Dermis microvascular lymphatic vessel endothelial cell (primary cell): ENCODE results near the gene SUCNR1. TPM values are rescaled to one million over a fixed set of nuclear protein-coding genes. Genes with fewer than 3 reads are reported as not detected.
"Not testable (repeated sequence)": the region's sequence is repeated elsewhere in the genome, so short reads cannot be mapped to it uniquely, and the experiment has no call there.

Experiments
- DNase-seq, 2 donors: peaks; one replicate each; pipeline versions ENCODE4 v3.0.0 to v3.0.0-alpha.2; 2010; ENCODE audit warnings: low read depth in 2 of 2
- total RNA-seq: library from RNA; depleted of rRNA; stranded (reverse); fragments of >200 nt; gene quantifications from 2 replicates; pipeline ENCODE4 v1.2.1, GENCODE V29; 2014

Gene SUCNR1
- total RNA-seq, 1 donor from 2014 or later: not detected

DNA sequence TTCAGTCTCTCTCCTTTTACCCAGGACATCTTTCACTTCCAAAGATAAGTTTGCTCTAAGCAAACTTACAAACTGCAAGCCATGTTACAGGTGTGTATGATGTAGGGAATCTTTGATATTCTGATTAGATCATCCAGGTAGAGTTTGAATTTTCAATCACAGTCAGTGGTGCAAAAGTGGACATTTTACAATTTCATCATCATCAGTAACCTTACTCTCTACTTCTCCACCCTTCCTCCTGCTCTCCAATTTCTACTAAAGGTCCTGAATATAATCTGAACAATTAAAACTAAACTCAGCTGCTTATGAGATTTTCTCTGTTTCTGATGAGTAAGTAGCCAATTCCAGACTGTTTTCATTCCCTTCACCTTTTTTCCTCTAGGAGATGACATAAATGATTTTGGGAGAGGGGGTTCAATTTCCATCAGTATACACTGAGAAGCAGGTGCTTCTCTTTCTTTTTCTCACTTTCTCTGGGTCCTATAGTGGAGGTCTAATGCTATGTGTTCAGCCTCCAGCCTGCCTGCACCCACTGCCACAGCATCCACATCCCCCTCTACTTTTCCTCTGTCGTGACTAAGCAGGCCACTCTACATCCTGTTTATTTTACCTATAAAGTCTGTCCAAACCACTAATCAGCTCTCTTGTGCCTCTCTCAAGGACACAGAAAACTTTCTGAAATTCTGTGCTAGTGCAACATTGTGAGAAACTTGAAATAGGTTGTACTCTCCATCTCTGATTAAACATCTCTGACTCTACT, 27.6 kb downstream of the SUCNR1 start:
- DNase-seq: peak in 1 of 2 donors; percentile 71

DNA sequence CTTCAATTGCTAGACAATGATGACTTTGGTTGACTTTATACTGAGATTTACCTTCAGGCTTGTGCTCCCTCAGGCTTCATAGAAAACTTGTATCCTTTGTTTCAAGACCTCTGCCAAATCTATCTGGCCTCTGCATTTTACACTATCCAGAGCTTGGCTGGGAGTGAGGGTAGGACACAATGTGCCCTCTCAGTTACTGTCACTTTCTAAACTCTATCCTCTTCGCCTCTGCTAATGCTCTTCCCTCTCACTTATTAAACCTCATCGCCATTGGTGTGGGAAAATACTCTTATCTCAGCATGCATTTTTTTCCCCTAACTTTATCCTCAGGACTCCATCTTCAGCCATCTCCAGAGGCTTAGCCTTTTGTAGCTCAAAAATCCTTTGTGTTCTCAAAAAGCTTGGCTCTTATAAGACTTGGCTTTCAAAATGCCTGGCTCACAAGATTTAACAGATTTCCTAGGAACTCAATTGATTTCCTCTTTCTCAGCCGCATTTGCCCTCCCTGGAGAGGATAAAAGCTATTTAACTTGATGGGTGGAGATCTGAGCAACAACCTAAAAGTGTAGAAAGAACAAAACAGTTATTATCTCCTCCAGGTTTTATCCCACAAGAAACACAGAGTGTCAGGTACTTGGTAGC, 28.3 kb downstream of the SUCNR1 start:
- peak in 1 of 2 donors; percentile 41 for DNase-seq

DNA sequence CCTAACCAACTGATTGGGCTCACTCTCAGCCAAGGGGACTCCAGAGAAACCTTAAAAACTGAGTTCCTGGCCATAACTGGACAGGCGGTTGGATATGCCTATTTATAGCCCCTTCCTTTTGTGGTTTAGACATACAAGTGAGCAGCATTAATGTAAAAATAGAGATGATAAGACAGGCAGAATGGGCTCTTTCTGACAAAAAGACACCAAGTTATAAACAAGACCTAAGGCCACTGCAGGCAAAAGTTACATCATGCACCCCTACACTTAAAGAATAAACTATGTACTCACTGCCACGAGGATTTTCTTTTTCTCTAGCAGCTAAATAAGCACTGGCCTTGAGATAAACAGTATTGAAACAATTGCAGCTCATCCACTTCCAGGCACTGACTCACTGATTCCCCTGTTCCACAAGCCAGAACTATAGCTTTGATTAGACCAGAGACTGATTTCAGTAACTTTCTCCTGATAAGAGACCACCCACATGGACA, 30.1 kb downstream of the SUCNR1 start:
- DNase-seq: peak; percentile 29 to 97

DNA sequence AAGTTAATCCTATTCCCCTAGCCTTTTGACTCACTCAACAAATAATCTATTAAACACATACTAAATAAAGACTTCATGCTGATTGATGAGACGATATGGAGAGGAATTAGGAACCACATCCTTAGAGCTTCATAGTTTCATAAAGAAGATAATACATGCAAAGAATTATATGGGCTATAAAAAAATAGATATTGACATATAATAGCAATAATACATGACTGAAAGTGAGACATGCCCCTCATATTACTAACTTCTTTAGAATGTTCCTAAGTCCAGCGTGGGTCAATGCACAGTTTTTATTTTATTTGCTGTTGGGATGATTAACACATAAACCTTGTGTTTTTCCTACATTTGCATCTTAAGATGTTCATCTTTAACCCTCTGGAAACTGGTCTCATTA, 32.2 kb downstream of the SUCNR1 start:
- DNase-seq: no peak

DNA sequence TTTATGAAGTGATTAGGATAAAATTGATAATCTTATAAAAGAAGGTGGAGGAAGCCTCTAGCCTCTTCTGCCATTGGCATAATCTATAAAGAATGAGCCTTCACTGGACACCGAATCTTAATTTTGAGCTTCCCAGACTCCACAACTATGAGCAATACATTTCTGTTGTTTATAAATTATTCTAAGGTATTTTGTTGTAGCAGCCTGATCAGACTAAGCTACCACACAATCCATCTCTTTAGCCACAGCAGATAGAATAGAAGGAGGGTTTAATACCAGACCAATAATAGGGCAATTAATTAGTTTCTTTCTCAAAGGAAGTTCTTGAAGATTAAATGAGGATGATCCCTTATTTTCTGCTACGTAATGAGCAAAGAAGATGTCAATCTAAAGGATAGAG, 33.3 kb downstream of the SUCNR1 start:
- no peak for DNase-seq

DNA sequence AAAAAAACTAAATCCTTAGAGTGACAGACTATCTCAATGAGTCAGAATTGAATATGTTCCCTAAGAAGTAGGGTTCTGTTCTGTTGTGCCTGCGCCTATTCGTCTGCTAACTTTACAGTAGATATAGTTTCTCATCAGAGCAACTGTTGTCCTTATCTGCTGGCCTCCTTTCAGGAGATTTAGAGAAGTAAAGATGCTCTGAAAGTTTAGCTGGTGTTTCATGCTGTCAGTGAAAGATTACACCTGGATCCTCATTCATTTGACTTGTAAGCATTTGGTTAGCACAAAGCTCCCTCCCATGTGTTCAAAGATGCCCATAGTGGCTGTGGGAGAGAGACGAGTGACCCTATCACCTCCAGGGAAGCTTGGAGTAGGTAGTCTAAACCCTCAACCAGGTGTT, 35.0 kb downstream of the SUCNR1 start:
- no peak for DNase-seq

DNA sequence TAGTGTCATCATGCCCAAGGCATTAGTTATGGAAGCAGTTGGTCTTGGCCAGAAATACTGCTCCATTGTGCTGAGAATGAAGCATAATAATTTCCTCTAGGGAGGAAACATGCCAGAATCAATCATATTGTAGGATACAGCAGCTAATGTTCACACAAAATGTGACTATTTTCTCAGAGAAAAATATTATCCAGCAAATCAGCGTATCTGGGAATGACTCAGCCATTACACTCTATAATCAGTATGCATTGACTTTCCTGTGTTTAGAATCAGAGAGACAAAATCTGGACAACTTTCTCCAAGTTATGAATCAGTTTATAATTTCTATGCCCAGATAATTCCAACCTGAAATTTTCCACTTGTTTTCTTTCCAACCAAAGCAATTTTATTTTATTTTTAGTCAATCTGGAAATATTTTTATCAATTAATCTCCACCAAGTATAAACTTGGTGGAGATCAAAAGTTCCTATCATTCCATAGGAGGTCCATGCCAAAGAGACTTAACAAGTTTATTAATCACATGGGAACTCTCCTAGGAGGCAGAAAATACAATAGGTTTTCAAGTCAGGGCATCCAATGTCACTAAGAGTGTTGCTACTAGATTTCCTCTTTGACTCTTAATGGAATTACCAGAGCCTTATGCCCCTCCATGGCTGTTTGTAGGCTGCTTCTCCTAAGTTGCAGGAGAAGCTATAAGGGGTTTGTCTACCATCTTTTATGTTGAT, 36.4 kb downstream of the SUCNR1 start:
- DNase-seq: peak in 1 of 2 donors; percentile 89

DNA sequence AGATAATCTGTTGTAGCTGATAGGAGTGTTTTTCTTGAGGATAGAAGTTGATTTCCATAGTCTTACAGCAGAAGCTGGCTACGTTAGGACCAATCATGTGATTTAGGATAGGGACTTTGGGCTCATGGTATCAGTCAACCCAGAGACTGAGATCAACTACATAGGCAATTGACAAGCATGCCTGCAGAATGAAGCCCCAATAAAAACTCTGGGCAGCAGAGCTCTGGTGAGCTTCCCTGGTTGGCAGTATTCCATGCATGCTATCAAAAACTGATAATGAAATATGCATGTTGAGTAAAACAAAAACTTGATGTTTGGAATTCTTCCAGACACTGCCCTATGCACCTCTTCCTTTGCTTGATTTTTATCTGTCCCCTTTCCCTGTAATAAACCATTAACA, 38.0 kb downstream of the SUCNR1 start:
- DNase-seq: no peak

DNA sequence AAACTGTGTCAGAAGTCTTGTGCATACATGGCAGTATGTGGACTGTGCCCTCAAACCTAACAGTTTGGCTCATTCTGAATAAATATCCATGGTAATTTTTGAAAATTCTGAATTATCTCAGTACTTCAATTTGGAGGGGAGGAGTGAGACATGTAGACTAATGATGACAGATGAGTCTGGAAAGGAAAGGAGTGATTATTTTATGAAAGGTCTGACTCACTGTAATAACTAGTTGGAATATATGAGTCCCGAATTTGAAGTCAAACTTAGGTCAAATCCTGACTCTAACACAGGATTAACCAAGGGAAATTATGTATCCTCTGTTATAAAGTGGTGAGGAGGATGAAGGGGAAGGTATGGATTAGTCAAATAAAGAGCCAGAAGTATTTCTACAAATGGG, 38.6 kb downstream of the SUCNR1 start:
- DNase-seq: peak in 1 of 2 donors; percentile 73

DNA sequence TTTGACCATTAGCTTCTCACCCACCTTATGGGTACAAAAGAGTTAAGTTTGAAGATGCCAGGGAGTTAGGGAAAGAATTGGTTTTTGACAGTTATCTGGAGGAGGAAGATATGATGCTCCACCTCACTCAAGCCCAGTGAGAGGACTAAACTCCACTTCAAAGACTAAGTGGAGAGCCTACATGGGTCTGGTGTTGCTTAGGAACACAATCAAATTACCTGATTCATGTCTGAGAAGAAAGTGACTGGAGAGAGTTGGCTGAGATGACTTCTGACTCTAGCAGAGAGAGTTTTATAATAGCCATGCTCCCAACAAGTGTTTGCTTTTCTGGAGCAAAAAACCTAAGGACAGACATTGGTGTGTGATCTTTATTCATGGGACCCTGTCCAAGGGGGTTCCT, 43.3 kb downstream of the SUCNR1 start:
- DNase-seq: no peak

DNA sequence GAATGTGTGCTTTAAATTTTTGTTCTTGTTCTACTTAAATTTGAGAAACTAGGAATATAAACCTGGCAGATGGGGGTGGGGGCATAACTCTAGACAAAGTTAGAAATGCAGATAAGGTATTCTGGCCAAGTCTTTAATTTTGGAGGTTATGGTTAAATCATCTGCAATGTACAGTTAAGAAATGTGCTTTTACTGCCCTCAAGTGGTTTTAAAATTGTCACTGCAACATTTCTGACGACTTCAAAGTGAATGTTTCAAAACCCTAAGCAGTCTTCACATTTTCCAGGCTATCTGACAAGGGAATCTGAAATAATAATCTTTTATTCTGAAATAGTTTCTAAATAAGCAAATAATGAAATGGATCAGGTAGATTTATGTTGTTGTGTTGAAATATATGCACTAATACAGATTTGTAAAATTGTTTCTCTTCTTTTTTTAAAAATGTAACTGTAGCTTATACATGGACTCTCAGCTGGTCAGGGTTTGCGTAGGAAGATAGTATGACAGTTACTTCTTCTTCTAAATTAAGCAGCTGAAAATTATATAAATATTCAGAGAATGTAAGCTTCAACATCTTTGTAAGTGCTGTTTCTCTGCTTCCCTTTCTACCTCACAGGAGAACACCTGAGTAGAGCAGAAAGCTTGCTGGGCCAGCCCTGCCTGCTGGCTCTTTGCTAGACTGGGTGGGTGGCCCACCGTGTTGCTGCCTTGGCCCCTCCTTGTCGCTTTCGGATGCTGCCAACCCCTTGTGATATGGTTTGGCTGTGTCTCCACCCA, 45.0 kb downstream of the SUCNR1 start:
- peak; percentile 34 to 72 for DNase-seq

DNA sequence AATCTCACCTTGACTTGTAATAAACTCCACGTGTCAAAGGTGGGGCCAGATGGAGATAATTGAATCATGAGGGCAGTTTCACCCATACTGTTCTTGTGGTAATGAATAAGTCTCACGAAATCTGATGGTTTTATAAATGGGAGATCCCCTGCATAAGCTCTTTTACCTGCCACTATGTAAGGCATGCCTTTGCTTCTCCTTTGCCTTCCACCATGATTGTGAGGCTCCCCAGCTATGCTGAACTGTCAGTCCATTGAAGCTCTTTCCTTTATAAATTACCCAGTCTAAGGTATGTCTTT, 45.5 kb downstream of the SUCNR1 start:
- no peak for DNase-seq

DNA sequence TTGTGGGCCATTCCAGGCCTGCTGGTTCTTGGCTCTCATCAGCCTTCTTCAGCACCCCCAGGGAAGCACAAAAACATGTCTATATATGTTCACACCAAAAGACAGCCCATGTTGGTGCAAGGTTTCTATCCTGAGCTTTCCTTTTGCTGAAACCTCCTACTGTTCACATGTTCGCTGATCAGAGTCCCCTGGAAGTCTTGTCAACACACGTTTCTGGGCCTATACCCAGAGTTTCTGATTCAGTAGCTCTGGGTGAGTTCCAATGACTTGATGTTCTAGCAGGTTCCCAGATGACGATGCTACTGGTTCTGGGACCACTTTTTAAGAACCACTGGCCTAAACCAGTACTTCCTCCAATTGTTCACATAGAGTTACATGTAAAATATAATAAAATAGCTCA, 46.0 kb downstream of the SUCNR1 start:
- DNase-seq: peak in 1 of 2 donors; percentile 50

DNA sequence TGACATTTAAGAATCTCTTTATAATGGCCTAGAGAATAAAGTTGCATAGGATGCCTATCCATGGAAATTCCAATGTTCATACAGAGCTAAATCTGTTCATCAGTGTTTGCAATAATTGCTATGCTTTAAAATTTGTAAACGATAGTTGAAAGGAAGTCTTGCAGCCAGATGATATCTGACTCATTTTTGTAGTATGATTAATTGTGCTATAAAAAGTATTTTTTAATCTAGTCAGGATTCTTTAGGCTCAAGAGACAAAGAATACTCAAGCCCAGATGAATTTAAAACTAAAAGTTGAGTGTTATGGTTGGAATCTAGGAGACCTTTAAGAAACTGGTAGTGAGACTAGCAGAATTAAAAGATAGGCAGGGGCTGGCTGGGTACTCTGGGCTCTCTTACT, 50.5 kb downstream of the SUCNR1 start:
- peak in 1 of 2 donors; percentile 40 for DNase-seq

DNA sequence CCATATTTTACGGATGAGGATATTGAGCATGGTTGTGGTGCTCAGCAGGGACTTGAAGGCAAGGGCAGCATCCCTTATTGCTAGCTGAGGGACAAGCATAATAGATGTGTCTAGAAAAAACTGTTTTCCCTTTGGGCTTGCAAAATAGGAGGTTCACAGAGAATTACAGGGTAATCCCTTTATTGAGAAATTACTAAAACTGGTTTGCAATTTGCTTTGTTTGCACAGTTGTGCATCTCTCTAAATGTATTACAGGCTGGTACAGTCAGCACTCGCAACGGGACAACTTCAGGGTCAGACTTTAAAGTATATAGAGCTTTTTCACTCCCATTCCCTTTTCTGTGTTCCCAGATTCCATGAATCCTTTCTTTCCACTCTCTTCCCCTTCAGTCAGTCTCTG, 51.3 kb downstream of the SUCNR1 start:
- no peak for DNase-seq

DNA sequence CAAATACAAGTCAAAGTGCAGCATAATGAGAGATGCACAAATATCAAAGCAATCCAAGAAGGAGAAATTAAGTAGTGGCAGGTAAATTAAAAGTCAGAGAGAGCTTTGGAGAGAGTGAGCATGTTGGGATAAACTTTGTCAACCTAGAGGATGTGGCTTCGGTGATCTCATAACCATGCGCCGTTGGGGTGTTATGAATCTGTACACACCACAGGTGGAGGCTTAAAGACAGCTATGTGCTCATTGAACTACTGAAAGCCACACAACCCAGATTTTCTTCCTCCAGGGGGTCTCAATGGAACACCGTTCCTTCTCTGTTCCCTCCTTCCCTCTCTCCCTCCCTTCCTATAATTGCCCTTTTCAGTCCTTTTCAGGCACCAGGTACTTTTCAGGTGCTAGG, 52.0 kb downstream of the SUCNR1 start:
- no peak for DNase-seq

DNA sequence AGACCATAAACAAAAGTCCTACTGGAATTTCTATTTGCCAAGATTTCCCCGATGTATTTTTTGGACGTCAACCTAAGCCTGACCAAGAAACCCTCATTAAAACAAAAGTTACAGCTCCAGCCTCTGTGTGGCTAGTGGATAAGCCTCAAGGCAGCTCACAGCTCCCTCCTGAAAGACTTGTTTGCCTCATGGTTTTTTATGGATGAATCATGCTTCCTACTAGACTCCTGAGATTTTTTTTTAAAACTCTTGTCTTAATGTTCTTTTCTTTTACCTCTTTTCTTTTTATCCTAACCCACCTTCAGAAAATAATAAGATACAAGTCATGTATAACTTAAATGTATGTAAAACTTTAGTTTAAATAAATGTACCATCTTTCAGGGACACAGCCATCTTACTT, 52.4 kb downstream of the SUCNR1 start:
- DNase-seq: peak in 1 of 2 donors; percentile 70

DNA sequence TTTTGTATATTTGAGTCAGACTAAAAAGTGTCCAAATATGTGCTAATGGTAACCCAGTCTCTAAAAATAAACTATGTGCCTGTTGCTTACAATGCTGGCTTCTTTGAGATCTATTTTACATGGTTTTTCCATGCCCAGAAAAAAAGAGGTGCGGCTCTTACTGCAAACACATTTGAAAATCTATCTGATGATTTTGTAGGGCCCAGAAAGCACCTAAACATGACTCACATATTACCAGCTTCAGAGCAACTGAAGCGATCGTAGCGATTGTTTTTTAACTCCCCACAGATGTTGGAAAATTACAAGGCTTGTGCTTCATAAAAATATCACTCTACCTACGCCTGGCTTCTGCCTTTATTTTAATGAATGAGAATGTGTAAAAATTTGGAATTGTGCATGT, 53.5 kb downstream of the SUCNR1 start:
- peak in 1 of 2 donors; percentile 53 for DNase-seq

DNA sequence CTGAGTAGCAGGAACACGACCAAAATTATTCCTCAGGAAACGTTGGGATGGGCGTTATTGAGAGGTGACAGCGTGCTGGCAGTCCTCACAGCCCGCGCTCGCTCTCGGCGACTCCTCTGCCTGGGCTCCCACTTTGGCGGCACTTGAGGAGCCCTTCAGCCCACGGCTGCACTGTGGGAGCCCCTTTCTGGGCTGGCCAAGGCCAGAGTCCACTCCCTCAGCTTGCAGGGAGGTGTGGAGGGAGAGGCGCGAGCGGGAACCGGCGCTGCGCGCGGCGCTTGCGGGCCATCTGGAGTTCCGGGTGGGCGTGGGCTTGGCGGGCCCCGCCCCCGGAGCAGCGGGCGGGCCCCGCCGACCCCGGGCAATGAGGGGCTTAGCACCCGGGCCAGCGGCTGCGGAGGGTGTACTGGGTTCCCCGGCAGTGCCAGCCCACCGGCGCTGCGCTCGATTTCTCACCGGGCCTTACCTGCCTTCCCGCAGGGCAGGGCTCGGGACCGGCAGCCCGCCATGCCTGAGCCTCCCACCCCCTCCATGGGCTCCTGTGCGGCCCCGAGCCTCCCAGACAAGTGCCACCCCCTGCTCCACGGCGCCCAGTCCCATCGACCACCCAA, 54.6 kb downstream of the SUCNR1 start:
- not testable (repeated sequence) for DNase-seq

DNA sequence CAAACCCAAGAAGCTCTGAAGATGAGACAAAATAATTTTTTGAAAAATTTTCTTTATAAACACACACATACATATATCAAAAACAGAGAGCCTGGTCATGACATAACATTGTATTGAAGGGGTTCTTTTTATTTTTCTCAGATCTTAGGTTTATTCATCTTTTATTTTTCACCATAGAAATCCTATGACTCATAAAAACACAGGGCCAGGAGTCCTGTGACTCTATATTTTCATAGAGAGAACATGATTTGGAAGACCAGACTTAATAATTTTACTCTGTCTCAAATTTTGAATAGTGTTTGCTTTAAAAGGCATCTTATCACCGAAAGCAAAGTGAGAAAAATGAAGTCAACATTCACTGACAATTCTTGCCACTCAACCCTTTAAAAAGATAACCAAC, 57.7 kb downstream of the SUCNR1 start:
- peak in 1 of 2 donors; percentile 50 for DNase-seq

DNA sequence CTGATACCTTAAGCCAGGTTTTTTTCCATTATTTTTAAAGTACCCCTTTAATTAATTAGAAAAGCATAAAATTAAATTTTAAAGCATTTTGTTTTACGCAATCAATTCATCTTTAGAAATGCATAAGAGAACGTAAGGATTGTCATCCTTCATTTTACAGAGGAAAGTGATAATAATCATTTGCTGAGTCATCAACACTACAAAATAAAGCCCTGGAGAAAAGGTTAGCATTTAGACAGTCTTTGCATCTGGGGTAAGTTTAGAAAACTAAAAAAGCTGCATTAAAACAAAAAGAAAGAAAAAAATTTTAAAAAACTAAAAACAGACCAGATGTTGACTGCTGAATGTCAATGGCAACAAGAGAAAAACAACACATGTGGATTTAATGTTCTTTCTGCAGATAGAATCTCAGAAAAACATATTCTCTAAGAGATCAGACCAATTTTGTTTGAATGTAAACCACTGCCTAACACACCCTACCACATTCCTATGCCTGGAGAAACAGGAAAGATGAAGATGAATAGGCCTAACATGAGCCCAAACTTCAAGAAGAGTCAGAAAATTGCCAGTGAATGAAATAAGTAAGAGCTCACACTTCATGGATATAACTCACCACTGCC, 59.9 kb downstream of the SUCNR1 start:
- DNase-seq: no peak
